Effector CD4-positive, alpha-beta T cell (primary cell): ENCODE measurements around the gene ABHD17B.
"Not testable (repeated sequence)": the region's sequence is repeated elsewhere in the genome, so short reads cannot be mapped to it uniquely, and the experiment has no call there.

Experiments used
- DNase-seq: peaks from one replicate; pipeline ENCODE4 v3.0.0-alpha.2; 2020
- total RNA-seq: gene quantifications from one replicate; lab custom pipeline; 2026; lab: John Stamatoyannopoulos, UW

ABHD17B gene
- 58.3 reads per million, percentile 72 among the genes with 10 or more reads in this experiment for total RNA-seq

GRCh38 chr9:71911061-71911907, at the start of gene ABHD17B, which contains the start of gene C9orf85:
Gene ABHD17B (minus strand): TSS chr9:71911193. CDS start chr9:71875080, 36,113 bp downstream.
Gene C9orf85 (plus strand): TSS chr9:71911639. CDS start chr9:71911735, 96 bp downstream.
- DNase-seq = peak; percentile 97

- DNase-seq = no peak
Observed at GRCh38 chr9:71955300-71955915, 44.4 kb upstream of the ABHD17B start.

GRCh38 chr9:71954652-71955051, 43.7 kb upstream of the ABHD17B start:
- DNase-seq = not testable (repeated sequence)

- DNase-seq = no peak
Observed at GRCh38 chr9:71944754-71945375, 33.9 kb upstream of the ABHD17B start.

- DNase-seq = no peak
Observed at GRCh38 chr9:71941998-71942567, 31.1 kb upstream of the ABHD17B start.

GRCh38 chr9:71941060-71941568, 30.1 kb upstream of the ABHD17B start:
- no peak for DNase-seq

GRCh38 chr9:71937898-71938297, 26.9 kb upstream of the ABHD17B start:
- no peak for DNase-seq

- DNase-seq = no peak
Observed at GRCh38 chr9:71937070-71937625, 26.2 kb upstream of the ABHD17B start.

- DNase-seq = no peak
Observed at GRCh38 chr9:71936066-71936465, 25.1 kb upstream of the ABHD17B start.

GRCh38 chr9:71931166-71931565, 20.2 kb upstream of the ABHD17B start:
- no peak for DNase-seq

- no peak for DNase-seq
Observed at GRCh38 chr9:71929791-71930440, 18.9 kb upstream of the ABHD17B start.

- no peak for DNase-seq
Observed at GRCh38 chr9:71929223-71929622, 18.2 kb upstream of the ABHD17B start.

- no peak for DNase-seq
Observed at GRCh38 chr9:71928806-71929205, 17.8 kb upstream of the ABHD17B start.

GRCh38 chr9:71928376-71928775, 17.4 kb upstream of the ABHD17B start:
- no peak for DNase-seq

- DNase-seq = no peak
Observed at GRCh38 chr9:71925834-71926233, 14.8 kb upstream of the ABHD17B start.

GRCh38 chr9:71924576-71924975, 13.6 kb upstream of the ABHD17B start:
- no peak for DNase-seq

GRCh38 chr9:71921190-71921814, 10.3 kb upstream of the ABHD17B start:
- no peak for DNase-seq

GRCh38 chr9:71920456-71921189, 9.6 kb upstream of the ABHD17B start:
- no peak for DNase-seq

- DNase-seq = no peak
Observed at GRCh38 chr9:71918419-71918818, 7.4 kb upstream of the ABHD17B start.

GRCh38 chr9:71916834-71917534, 6.0 kb upstream of the ABHD17B start:
- no peak for DNase-seq
